ENCODE results near the gene PRR7. TPM values are rescaled to one million over a fixed set of nuclear protein-coding genes. Genes with fewer than 3 reads are reported as not detected.
A peak's percentile ranks its signal among the peaks of the same experiment; 100 is the strongest.
"Not testable (repeated sequence)": the region's sequence is repeated elsewhere in the genome, so short reads cannot be mapped to it uniquely, and the experiment has no call there.

Gene PRR7
- total RNA-seq, 1 donor from 2014 or later = 0.40 TPM

DNA sequence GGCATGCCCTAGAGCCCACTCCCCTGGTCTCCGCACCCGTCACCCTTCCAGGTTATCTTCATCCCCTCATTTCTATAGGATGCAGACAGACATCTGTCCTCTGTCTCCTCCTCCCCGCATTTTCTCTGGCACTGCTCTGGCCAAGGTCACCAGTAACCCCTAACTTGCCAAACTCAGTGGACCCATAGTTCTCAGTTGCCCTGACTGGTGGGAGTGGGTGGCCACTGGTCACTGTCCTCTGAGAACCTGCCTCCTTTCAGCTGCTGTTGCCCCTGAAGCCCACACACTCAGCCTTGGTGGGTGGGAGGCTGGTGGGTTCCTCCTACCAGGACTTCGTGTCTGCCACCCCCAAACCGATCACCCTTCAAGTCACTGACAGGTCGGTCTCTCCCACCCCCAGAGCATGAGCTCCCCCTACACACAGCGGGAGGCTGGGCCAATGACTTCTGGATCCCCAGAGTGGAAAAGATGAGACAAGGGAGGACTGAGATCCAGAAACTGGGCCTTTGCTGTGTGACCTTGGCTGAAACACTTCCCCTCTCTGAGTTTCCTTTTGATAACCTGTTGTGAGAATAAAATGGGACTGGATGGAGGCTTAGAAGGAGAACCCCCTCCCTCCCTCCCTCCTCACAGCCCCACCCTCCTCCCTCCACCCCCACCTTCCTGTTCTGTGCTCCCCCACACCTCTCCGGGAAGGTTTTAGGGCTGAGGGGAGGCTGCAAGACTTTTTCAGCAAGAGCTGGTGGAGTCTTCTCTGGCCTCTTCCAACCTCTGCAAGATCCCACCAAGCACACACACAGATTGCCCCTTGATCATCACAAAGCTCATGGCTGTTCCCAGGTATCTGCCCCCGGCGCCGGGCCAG lies 29.2 kb downstream of the PRR7 start:
- ATAC-seq = no peak
- intact Hi-C loops (cut with micrococcal nuclease) = no loop called here
- DNase-seq = no peak

GRCh38 chr5:177476531-177477233 lies 30.1 kb downstream of the PRR7 start:
- ATAC-seq (no peak), DNase-seq (no peak)
- intact Hi-C loops (cut with micrococcal nuclease) = no loop called here

DNA sequence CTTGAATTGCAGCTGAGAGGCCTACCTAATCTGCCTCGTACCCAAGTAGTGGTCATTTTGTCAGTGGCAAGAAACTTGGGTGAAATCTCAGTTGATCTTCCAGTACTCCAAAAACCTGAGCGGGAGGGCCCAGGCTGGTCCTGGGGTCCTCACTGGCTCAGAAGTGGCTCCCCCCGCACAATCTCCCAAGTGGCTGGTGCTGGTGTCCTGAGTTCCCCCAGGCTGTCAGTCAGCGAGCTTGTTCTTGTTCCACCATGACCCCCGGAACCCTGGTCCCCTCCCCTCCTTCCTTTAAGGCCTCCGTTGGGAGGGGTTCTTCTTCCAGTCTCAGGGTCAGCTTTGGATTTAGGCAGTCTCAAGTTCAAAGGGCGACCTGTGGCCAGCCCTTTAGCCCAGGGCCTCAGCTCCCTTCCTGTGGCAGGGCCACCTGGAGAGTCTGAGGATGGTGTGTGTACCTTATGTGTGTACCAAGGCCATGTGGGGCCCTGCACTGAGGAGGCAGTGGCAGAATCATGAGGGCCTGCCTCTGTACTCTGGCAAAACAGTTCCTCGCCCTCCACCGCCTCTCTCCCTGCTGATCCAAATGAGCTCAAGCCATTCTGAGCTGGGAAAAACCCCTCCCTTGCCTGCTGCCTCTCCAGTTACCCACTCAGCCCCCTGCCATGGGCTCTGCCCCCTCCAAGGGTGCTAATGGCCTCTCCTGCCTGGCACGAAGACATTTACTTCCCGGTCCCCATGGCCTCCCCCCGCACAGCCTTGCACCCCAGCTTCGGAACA lies 31.3 kb downstream of the PRR7 start:
- ATAC-seq (no peak), DNase-seq (peak; percentile 29)
- intact Hi-C loops (cut with micrococcal nuclease) = no loop called here

DNA sequence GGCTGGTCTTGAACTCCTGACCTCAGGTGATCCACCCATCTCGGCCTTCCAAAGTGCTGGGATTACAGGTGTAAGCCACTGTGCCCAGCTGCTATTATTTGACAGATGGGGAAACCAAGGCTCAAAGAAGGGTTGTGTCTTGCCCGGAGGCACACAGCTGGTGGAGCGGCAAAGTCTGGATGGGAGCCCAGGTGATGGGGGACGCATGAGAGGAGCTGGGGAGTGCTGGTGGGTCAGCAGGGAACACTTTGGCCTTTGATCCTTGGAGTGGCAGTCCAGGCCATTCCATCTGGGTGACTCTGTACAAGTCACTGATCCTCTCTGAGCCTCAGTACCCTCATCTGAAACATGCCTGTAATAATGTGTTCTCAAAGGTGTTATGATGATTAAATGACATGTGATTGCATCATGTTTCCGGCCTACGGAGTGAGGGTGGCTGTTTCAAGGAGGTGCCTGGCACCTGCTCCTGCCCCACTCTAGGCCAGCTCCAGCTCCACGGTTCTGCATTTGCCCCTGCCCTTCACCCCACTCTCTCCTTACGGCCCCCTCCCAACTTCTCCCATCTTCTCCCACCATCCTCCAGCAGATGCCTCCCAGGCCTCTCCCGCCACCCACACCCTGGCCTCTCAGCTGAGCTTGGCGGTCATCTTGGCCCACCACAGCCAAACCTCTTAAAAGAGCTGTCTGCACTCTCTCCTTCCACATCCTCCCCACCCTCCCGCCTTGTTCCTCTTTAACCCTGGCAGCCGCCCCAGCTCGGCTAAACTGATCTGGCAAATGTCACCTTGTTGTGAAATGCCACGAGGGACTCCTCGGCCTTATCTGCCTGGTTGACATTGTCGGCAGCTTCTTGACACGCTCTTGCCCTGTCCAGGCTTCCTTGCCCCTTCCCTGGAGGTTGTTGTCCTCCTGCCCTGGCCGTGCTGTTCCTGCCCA lies 32.4 kb downstream of the PRR7 start:
- ATAC-seq = peak; percentile 93
- DNase-seq = peak; percentile 94
- intact Hi-C loops (cut with micrococcal nuclease) = no loop called here

DNA sequence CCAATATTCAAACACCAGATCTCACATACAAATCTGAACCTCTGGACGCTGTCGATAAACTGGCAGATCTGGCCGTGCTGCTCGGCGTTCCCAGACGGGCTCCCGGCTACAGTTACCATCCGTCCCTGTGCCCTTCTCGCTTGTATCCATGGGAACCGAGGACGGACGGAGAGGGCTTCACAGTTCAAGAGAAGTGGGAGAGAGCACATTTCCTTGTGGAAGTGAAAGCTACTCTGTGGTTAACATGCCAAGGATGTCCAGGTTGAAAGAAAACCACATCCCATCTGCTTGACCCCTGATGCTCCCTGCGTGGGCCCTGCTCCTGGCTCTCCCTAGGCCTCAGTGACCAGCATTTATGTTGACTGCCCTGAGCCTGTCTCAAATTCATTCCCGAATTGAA lies 33.2 kb downstream of the PRR7 start:
- intact Hi-C loops (cut with micrococcal nuclease) = no loop called here
- no peak for DNase-seq
- ATAC-seq = peak; percentile 10

DNA sequence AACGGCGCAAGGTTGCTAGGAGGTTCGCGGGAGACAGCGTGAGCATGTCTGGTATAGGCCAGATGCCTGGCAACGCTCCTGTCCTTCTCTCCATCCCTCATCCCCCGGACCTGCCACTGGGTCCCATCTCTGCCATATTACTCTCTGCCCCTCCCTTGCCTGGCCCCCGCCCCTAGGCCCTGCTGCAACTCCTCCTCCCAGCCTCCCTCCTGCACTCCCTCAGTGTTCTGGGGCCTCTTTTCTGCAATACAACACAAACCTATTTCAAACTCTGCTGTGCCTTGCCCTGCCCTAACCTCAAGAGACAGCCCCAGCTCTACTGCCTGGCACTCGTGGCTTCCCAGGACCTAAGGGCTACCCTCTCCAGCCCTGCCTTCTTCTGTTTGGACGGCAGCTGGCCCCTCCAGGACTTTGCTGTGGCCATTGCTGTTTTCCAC lies 35.8 kb downstream of the PRR7 start:
- intact Hi-C loops (cut with micrococcal nuclease) = no loop called here
- ATAC-seq (no peak), DNase-seq (peak; percentile 29)

- DNase-seq = no peak
- no peak for ATAC-seq
- intact Hi-C loops (cut with micrococcal nuclease) = no loop called here
Measured at GRCh38 chr5:177483042-177483441, 36.4 kb downstream of the PRR7 start.

- intact Hi-C loops (cut with micrococcal nuclease) = no loop called here
- DNase-seq = no peak
- ATAC-seq = no peak
Measured at GRCh38 chr5:177483994-177484901, 37.6 kb downstream of the PRR7 start.

DNA sequence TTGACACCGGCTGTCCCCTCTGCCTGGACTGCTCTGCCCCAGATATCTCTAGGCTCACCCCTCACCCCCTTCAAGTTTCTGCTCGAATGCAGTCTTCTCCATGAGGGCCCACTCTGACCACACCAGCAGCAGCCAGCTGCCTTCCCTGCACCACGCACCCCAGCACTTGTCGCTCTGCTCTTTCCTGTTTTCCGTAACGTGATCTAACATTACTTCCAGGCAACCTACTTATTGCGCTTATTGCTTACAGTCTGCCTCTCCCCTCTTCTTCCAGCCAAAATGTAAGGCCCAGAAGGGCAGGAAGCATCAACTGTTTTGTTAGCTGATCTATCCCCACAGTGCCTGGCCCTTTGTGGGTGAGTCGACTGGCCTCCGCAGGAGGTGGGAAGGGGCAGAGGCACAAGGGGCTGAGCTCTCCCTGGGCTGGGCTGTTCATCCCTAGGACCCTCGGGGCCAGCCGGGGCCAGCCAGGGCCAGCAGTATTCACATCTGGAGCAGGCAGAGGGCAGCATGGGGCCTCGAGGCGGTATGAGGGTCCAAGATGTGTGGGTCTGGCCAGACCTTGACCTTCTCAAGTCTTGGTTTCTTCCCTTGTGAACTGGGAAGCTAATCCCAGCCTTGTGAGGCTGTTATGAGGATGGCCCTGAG lies 38.4 kb downstream of the PRR7 start:
- intact Hi-C loops (cut with micrococcal nuclease) = no loop called here
- ATAC-seq (no peak), DNase-seq (peak; percentile 26)

DNA sequence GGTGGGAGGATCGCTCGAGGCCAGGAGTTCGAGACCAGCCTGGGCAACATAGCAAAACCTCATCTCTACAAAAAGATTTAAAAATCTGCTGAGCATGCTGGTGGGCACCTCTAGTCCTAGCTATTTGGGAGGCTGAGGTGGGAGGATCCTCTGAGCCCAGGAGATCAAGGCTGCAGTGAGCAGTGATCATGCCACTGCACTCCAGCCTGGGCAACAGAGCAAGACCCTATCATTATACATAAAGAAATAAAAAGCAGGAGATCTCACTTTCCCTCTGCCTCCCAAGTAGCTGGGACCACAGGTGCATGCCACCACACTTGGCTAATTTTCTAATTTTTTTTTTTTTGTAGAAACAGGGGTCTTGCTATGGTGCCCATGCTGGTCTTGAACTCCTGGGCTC lies 39.1 kb downstream of the PRR7 start:
- ATAC-seq; DNase-seq; intact Hi-C loops (cut with micrococcal nuclease): not testable (repeated sequence)

- DNase-seq (no peak), ATAC-seq (no peak)
- intact Hi-C loops (cut with micrococcal nuclease) = no loop called here
Measured at GRCh38 chr5:177486256-177486655, 39.6 kb downstream of the PRR7 start.

- no peak for ATAC-seq
Measured at GRCh38 chr5:177487144-177487543, 40.5 kb downstream of the PRR7 start.

GRCh38 chr5:177487975-177488374 lies 41.4 kb downstream of the PRR7 start:
- no peak for ATAC-seq
- intact Hi-C loops (cut with micrococcal nuclease) = no loop called here

More at GRCh38 chr5:177487144-177487543, 40.5 kb downstream of the PRR7 start:
- DNase-seq = no peak
- intact Hi-C loops (cut with micrococcal nuclease) = no loop called here

GRCh38 chr5:177489119-177489716 lies 42.6 kb downstream of the PRR7 start:
- intact Hi-C loops (cut with micrococcal nuclease) = no loop called here
- no peak for DNase-seq
- no peak for ATAC-seq

More at GRCh38 chr5:177487975-177488374, 41.4 kb downstream of the PRR7 start:
- DNase-seq = no peak

DNA sequence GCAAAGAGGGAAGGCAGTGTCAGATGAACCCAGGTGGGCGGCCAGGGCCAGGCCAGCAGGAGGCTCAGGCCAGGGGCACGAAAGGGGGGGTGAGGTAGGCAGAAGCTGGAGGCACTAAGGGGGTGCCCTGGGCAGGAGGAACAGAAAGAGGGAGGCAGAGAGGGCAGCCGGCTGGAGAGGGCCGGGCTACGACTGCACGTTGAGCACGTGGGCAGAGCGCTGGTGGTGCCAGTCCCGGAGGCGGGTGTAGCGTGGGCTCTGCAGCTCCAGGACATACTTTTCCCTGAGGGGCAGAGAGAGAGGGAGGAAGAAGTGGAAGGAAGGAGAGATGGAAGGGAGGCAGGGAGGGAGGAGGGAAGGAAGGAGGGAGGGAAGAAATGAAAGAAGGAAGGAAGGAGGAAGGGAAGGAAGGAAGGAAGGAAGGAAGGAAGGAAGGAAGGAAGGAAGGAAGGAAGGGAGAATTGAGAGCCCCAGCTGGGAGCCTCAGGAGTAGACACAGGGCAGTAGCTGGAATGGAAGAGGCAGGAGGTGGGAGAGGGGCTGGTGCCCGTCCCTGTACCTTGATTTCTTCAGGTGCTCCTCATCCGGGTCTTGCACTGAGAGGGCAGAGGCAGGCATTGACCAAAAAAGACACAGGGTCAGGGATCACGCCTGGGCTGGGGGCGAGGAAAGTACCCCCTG lies 43.8 kb downstream of the PRR7 start:
- no peak for ATAC-seq
- intact Hi-C loops (cut with micrococcal nuclease) = no loop called here
- DNase-seq = no peak

GRCh38 chr5:177490992-177491391 lies 44.4 kb downstream of the PRR7 start:
- DNase-seq = no peak
- intact Hi-C loops (cut with micrococcal nuclease) = no loop called here
- ATAC-seq = no peak
